ENCODE results near the gene CMSS1. TPM values are rescaled to one million over a fixed set of nuclear protein-coding genes. Genes with fewer than 3 reads are reported as not detected.

CMSS1 gene
- total and polyA plus RNA-seq, 2 donors, result 14.7 to 25.0 TPM

GRCh38 chr3:99877031-99877579 is 59.4 kb downstream of the CMSS1 start:
- Histone ChIP-seq H3K4me1 (ENCODE audit: insufficient read depth) (no peaks in the 10 kb centered on the region), H3K36me3 (ENCODE audit: insufficient read depth) (no peaks in the 10 kb centered on the region), H3K27ac (ENCODE audit: low read depth) (peak overlapping the region; percentile 23), H3K4me3 (ENCODE audit: low read depth, low read length) (no peak overlapping the region)
- WGBS, result 80% methylated on average over 4 of the region's 4 CpGs
- DNase-seq (ENCODE audit: extremely low spot score), result no peak

GRCh38 chr3:99878005-99878404 is 60.3 kb downstream of the CMSS1 start:
- 98% methylated on average over 1 of the region's 1 CpG for WGBS
- Histone ChIP-seq H3K4me1 (ENCODE audit: insufficient read depth) (no peaks in the 10 kb centered on the region), H3K4me3 (ENCODE audit: low read depth, low read length) (no peak overlapping the region), H3K27ac (ENCODE audit: low read depth) (no peak overlapping the region), H3K36me3 (ENCODE audit: insufficient read depth) (no peaks in the 10 kb centered on the region)
- DNase-seq (ENCODE audit: extremely low spot score), result no peak

- H3K4me1 ChIP-seq (ENCODE audit: insufficient read depth), result no peaks in the 10 kb centered on the region
- no peak overlapping the region for H3K27ac ChIP-seq (ENCODE audit: low read depth)
- no peaks in the 10 kb centered on the region for H3K36me3 ChIP-seq (ENCODE audit: insufficient read depth)
- H3K4me3 ChIP-seq (ENCODE audit: low read depth, low read length), result no peak overlapping the region
- DNase-seq (ENCODE audit: extremely low spot score), result no peak
- 95% methylated on average over 2 of the region's 2 CpGs for WGBS
Measured at GRCh38 chr3:99879275-99879674, 61.6 kb downstream of the CMSS1 start.

GRCh38 chr3:99881121-99881524 is 63.5 kb downstream of the CMSS1 start:
- DNase-seq (ENCODE audit: extremely low spot score), result no peak
- Histone ChIP-seq H3K36me3 (ENCODE audit: insufficient read depth) (no peaks in the 10 kb centered on the region), H3K4me3 (ENCODE audit: low read depth, low read length) (no peak overlapping the region), H3K4me1 (ENCODE audit: insufficient read depth) (no peaks in the 10 kb centered on the region), H3K27ac (ENCODE audit: low read depth) (peak overlapping the region; percentile 28)
- WGBS, result 53% methylated on average over 2 of the region's 2 CpGs

GRCh38 chr3:99882436-99883137 is 64.9 kb downstream of the CMSS1 start:
- Histone ChIP-seq H3K27ac (ENCODE audit: low read depth) (no peak overlapping the region), H3K4me1 (ENCODE audit: insufficient read depth) (no peaks in the 10 kb centered on the region), H3K36me3 (ENCODE audit: insufficient read depth) (no peaks in the 10 kb centered on the region), H3K4me3 (ENCODE audit: low read depth, low read length) (no peak overlapping the region)
- 95% methylated on average over 1 of the region's 1 CpG for WGBS
- DNase-seq (ENCODE audit: extremely low spot score), result no peak

- 78% methylated on average over 2 of the region's 2 CpGs for WGBS
- Histone ChIP-seq H3K27ac (ENCODE audit: low read depth) (no peak overlapping the region), H3K36me3 (ENCODE audit: insufficient read depth) (no peaks in the 10 kb centered on the region), H3K4me1 (ENCODE audit: insufficient read depth) (no peaks in the 10 kb centered on the region), H3K4me3 (ENCODE audit: low read depth, low read length) (no peak overlapping the region)
- no peak for DNase-seq (ENCODE audit: extremely low spot score)
Measured at GRCh38 chr3:99883138-99883461, 65.4 kb downstream of the CMSS1 start.

GRCh38 chr3:99883693-99884092 is 66.0 kb downstream of the CMSS1 start:
- H3K4me3 ChIP-seq (ENCODE audit: low read depth, low read length), result no peak overlapping the region
- no peaks in the 10 kb centered on the region for H3K36me3 ChIP-seq (ENCODE audit: insufficient read depth)
- WGBS, result 97% methylated on average over 1 of the region's 1 CpG
- no peak for DNase-seq (ENCODE audit: extremely low spot score)
- no peak overlapping the region for H3K27ac ChIP-seq (ENCODE audit: low read depth)
- no peaks in the 10 kb centered on the region for H3K4me1 ChIP-seq (ENCODE audit: insufficient read depth)

GRCh38 chr3:99884484-99884883 is 66.8 kb downstream of the CMSS1 start:
- Histone ChIP-seq H3K4me3 (ENCODE audit: low read depth, low read length) (no peak overlapping the region), H3K36me3 (ENCODE audit: insufficient read depth) (no peaks in the 10 kb centered on the region), H3K4me1 (ENCODE audit: insufficient read depth) (no peaks in the 10 kb centered on the region), H3K27ac (ENCODE audit: low read depth) (no peak overlapping the region)
- 73% methylated on average over 2 of the region's 2 CpGs for WGBS
- DNase-seq (ENCODE audit: extremely low spot score), result no peak

- Histone ChIP-seq H3K4me1 (ENCODE audit: insufficient read depth) (no peaks in the 10 kb centered on the region), H3K27ac (ENCODE audit: low read depth) (no peak overlapping the region), H3K36me3 (ENCODE audit: insufficient read depth) (no peaks in the 10 kb centered on the region), H3K4me3 (ENCODE audit: low read depth, low read length) (no peak overlapping the region)
- DNase-seq (ENCODE audit: extremely low spot score), result no peak
- WGBS, result 96% methylated on average over 1 of the region's 1 CpG
Measured at GRCh38 chr3:99885085-99885484, 67.4 kb downstream of the CMSS1 start.

GRCh38 chr3:99885851-99886250 is 68.2 kb downstream of the CMSS1 start:
- H3K4me1 ChIP-seq (ENCODE audit: insufficient read depth), result no peaks in the 10 kb centered on the region

GRCh38 chr3:99891610-99892285 is 74.1 kb downstream of the CMSS1 start:
- H3K27ac ChIP-seq (ENCODE audit: low read depth), result no peak overlapping the region
- WGBS, result 96% methylated on average over 2 of the region's 2 CpGs
- H3K36me3 ChIP-seq (ENCODE audit: insufficient read depth), result no peaks in the 10 kb centered on the region
- no peak for DNase-seq (ENCODE audit: extremely low spot score)
- H3K4me3 ChIP-seq (ENCODE audit: low read depth, low read length), result no peak overlapping the region
- no peaks in the 10 kb centered on the region for H3K4me1 ChIP-seq (ENCODE audit: insufficient read depth)

More at GRCh38 chr3:99885851-99886250, 68.2 kb downstream of the CMSS1 start:
- no peak overlapping the region for H3K4me3 ChIP-seq (ENCODE audit: low read depth, low read length)
- DNase-seq (ENCODE audit: extremely low spot score), result no peak
- no peaks in the 10 kb centered on the region for H3K36me3 ChIP-seq (ENCODE audit: insufficient read depth)
- 96% methylated on average over 3 of the region's 3 CpGs for WGBS
- no peak overlapping the region for H3K27ac ChIP-seq (ENCODE audit: low read depth)

- no peaks in the 10 kb centered on the region for H3K4me1 ChIP-seq (ENCODE audit: insufficient read depth)
- no peak overlapping the region for H3K4me3 ChIP-seq (ENCODE audit: low read depth, low read length)
- no peak overlapping the region for H3K27ac ChIP-seq (ENCODE audit: low read depth)
- no peak for DNase-seq (ENCODE audit: extremely low spot score)
- no peaks in the 10 kb centered on the region for H3K36me3 ChIP-seq (ENCODE audit: insufficient read depth)
Measured at GRCh38 chr3:99892332-99892731, 74.7 kb downstream of the CMSS1 start.

GRCh38 chr3:99895131-99895696 is 77.6 kb downstream of the CMSS1 start:
- WGBS, result 86% methylated on average over 3 of the region's 3 CpGs
- no peak for DNase-seq (ENCODE audit: extremely low spot score)
- H3K4me3 ChIP-seq (ENCODE audit: low read depth, low read length), result no peak overlapping the region
- no peak overlapping the region for H3K27ac ChIP-seq (ENCODE audit: low read depth)
- no peaks in the 10 kb centered on the region for H3K36me3 ChIP-seq (ENCODE audit: insufficient read depth)
- H3K4me1 ChIP-seq (ENCODE audit: insufficient read depth), result no peaks in the 10 kb centered on the region

Data from urinary bladder (tissue), 4 donors.